Type B pancreatic cell (in vitro differentiated cells): ENCODE results near the gene CREBBP. TPM values are rescaled to one million over a fixed set of nuclear protein-coding genes. Genes with fewer than 3 reads are reported as not detected.
A peak's percentile ranks its signal among the peaks of the same experiment; 100 is the strongest.

ENCODE experiments used
- DNase-seq: peaks from one replicate; pipeline ENCODE4 v3.0.0; 2021; ENCODE audit warnings: mixed read lengths; ENCODE audit not compliant: unreplicated experiment; ENCODE audit errors: extremely low spot score
- H3K27ac Mint-ChIP-seq: 2 replicates; pipeline ENCODE4 v1.8.0; 2021; ENCODE audit warnings: mild to moderate bottlenecking, mixed read lengths
- H3K27me3 Mint-ChIP-seq: 2 replicates; pipeline ENCODE4 v1.8.0; 2021; ENCODE audit warnings: mixed read lengths
- H3K36me3 Mint-ChIP-seq: 2 replicates; pipeline ENCODE4 v1.8.0; 2021; ENCODE audit warnings: mixed read lengths
- H3K4me1 Mint-ChIP-seq: one replicate; pipeline ENCODE4 v1.8.0; 2021; ENCODE audit warnings: mixed read lengths; ENCODE audit not compliant: unreplicated experiment
- H3K4me3 Mint-ChIP-seq: 2 replicates; pipeline ENCODE4 v1.8.0; 2021; ENCODE audit warnings: mild to moderate bottlenecking, mixed read lengths
- H3K9me3 Mint-ChIP-seq: 2 replicates; pipeline ENCODE4 v1.8.0; 2021; ENCODE audit warnings: mixed read lengths
- total RNA-seq: library from RNA; stranded (reverse); gene quantifications from 2 replicates; pipeline ENCODE4 v1.2.1, GENCODE V29; 2021; ENCODE audit warnings: low replicate concordance
- TF ChIP-seq, protein P1 (sequence below): fragments of 200-600 bp; sonication (generic); conservative IDR thresholded peaks from 2 replicates; pipeline ENCODE4 v1.5.0; 2021; ENCODE audit warnings: antibody characterized with exemption, mild to moderate bottlenecking

The CREBBP gene
- total RNA-seq, 1 donor from 2014 or later, result 93.6 TPM

DNA sequence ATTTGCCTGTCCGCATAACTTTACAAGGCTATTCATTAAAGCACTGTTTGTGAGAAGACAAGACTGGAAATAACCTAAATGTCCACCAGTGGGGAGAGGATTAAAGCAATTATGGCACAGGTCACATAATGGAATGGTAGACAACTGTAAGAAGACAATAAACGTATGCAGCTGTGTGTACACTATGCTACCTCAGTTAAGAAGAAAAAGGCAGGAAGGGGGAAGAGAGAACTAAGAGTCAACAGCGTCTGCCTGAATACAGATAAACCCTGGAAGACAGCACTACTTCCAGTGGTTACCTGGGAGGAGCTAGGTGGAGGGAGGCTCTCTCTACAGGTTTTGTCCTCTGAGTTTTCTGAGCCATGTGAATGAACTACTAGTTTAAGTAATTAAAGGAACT, 15.3 kb downstream of the CREBBP start:
- Mint-ChIP-seq H3K4me3 (no peak overlapping the region), H3K9me3 (no peaks in the 10 kb centered on the region), H3K27me3 (no peaks in the 10 kb centered on the region), H3K27ac (peak overlapping the region; percentile 20), H3K4me1 (peaks cover 56% of the 10 kb centered on the region), H3K36me3 (peaks cover 5% of the 10 kb centered on the region)
- TF ChIP-seq, protein P1, sequence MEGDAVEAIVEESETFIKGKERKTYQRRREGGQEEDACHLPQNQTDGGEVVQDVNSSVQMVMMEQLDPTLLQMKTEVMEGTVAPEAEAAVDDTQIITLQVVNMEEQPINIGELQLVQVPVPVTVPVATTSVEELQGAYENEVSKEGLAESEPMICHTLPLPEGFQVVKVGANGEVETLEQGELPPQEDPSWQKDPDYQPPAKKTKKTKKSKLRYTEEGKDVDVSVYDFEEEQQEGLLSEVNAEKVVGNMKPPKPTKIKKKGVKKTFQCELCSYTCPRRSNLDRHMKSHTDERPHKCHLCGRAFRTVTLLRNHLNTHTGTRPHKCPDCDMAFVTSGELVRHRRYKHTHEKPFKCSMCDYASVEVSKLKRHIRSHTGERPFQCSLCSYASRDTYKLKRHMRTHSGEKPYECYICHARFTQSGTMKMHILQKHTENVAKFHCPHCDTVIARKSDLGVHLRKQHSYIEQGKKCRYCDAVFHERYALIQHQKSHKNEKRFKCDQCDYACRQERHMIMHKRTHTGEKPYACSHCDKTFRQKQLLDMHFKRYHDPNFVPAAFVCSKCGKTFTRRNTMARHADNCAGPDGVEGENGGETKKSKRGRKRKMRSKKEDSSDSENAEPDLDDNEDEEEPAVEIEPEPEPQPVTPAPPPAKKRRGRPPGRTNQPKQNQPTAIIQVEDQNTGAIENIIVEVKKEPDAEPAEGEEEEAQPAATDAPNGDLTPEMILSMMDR, result no peak
- no peak for DNase-seq

GRCh38 chr16:3864562-3864961, 16.0 kb downstream of the CREBBP start:
- peaks cover 5% of the 10 kb centered on the region for H3K36me3 Mint-ChIP-seq
- H3K4me3 Mint-ChIP-seq, result no peak overlapping the region
- DNase-seq, result no peak
- TF ChIP-seq, protein P1, result no peak
- no peaks in the 10 kb centered on the region for H3K27me3 Mint-ChIP-seq
- H3K27ac Mint-ChIP-seq, result no peak overlapping the region
- no peaks in the 10 kb centered on the region for H3K9me3 Mint-ChIP-seq
- H3K4me1 Mint-ChIP-seq, result peaks cover 49% of the 10 kb centered on the region

GRCh38 chr16:3863587-3863986, 16.9 kb downstream of the CREBBP start:
- Mint-ChIP-seq H3K36me3 (peaks cover 5% of the 10 kb centered on the region), H3K4me1 (peaks cover 39% of the 10 kb centered on the region)

GRCh38 chr16:3861808-3862451, 18.6 kb downstream of the CREBBP start:
- Mint-ChIP-seq H3K9me3 (no peaks in the 10 kb centered on the region), H3K27ac (peak overlapping the region; percentile 65), H3K4me3 (no peak overlapping the region), H3K36me3 (peaks cover 5% of the 10 kb centered on the region), H3K4me1 (peaks cover 48% of the 10 kb centered on the region), H3K27me3 (no peaks in the 10 kb centered on the region)
- TF ChIP-seq, protein P1, result no peak
- DNase-seq, result no peak

More at GRCh38 chr16:3863587-3863986, 16.9 kb downstream of the CREBBP start:
- DNase-seq, result no peak
- Mint-ChIP-seq H3K4me3 (no peak overlapping the region), H3K27me3 (no peaks in the 10 kb centered on the region), H3K27ac (no peak overlapping the region), H3K9me3 (no peaks in the 10 kb centered on the region)
- TF ChIP-seq, protein P1, result peak; percentile 22

DNA sequence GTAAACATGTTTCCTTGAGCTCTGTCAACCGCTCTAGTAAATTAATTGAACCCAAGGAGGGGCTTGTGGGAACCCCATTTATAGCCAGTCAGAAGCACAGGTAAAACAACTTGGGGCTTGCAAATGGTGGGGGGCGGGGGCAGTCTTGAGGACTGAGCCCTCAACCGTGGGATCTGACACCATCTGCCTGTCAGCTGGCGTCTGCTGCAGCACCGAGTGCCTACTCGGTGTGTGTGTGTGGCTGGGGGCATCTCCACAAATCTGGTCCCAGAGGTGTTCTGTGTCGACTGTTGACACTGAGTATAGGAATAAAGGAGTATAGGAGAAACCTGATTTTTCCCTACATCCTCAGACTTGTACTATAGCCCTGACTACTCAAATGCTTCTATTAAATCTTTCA, 20.6 kb downstream of the CREBBP start:
- H3K27me3 Mint-ChIP-seq, result no peaks in the 10 kb centered on the region
- TF ChIP-seq, protein P1, result no peak
- H3K4me1 Mint-ChIP-seq, result peaks cover 50% of the 10 kb centered on the region
- H3K27ac Mint-ChIP-seq, result no peak overlapping the region
- DNase-seq, result no peak
- no peaks in the 10 kb centered on the region for H3K9me3 Mint-ChIP-seq
- H3K4me3 Mint-ChIP-seq, result no peak overlapping the region
- peaks cover under 1% of the 10 kb centered on the region for H3K36me3 Mint-ChIP-seq
